Ammon's horn (tissue), 1 donor: Measurements from ENCODE around the gene CLSTN1.
"Not testable (repeated sequence)": the region's sequence is repeated elsewhere in the genome, so short reads cannot be mapped to it uniquely, and the experiment has no call there.

Source experiments
- DNase-seq: peaks from one replicate; pipeline ENCODE4 v3.0.0-alpha.2; 2016; ENCODE audit warnings: low spot score

CLSTN1 gene

GRCh38 chr1:9762446-9762845 lies 61.3 kb downstream of the CLSTN1 start:
- not testable (repeated sequence) for DNase-seq

- no peak for DNase-seq
Measured at GRCh38 chr1:9761855-9762254, 61.9 kb downstream of the CLSTN1 start.

- DNase-seq: no peak
Measured at GRCh38 chr1:9760824-9761223, 62.9 kb downstream of the CLSTN1 start.

- DNase-seq: no peak
Measured at GRCh38 chr1:9759939-9760338, 63.8 kb downstream of the CLSTN1 start.

- DNase-seq: peak; percentile 42
Measured at GRCh38 chr1:9758559-9759121, 65.1 kb downstream of the CLSTN1 start.

- DNase-seq: no peak
Measured at GRCh38 chr1:9755441-9755995, 68.2 kb downstream of the CLSTN1 start.

- no peak for DNase-seq
Measured at GRCh38 chr1:9753121-9753531, 70.6 kb downstream of the CLSTN1 start.

- no peak for DNase-seq
Measured at GRCh38 chr1:9751971-9752370, 71.8 kb downstream of the CLSTN1 start.

GRCh38 chr1:9749361-9749760 lies 74.4 kb downstream of the CLSTN1 start:
- DNase-seq: no peak

GRCh38 chr1:9748391-9748790 lies 75.4 kb downstream of the CLSTN1 start:
- not testable (repeated sequence) for DNase-seq

- DNase-seq: no peak
Measured at GRCh38 chr1:9746651-9747050, 77.1 kb downstream of the CLSTN1 start.

GRCh38 chr1:9746211-9746610 lies 77.6 kb downstream of the CLSTN1 start:
- DNase-seq: no peak

- DNase-seq: no peak
Measured at GRCh38 chr1:9744106-9744799, 79.5 kb downstream of the CLSTN1 start.

- no peak for DNase-seq
Measured at GRCh38 chr1:9737671-9738070, 86.1 kb downstream of the CLSTN1 start.

- DNase-seq: no peak
Measured at GRCh38 chr1:9737057-9737456, 86.7 kb downstream of the CLSTN1 start.

GRCh38 chr1:9736241-9736640 lies 87.5 kb downstream of the CLSTN1 start:
- DNase-seq: no peak

- no peak for DNase-seq
Measured at GRCh38 chr1:9735800-9736199, 88.0 kb downstream of the CLSTN1 start.

GRCh38 chr1:9733160-9733789 lies 90.5 kb downstream of the CLSTN1 start:
- DNase-seq: no peak

GRCh38 chr1:9732123-9732971 lies 91.4 kb downstream of the CLSTN1 start:
- no peak for DNase-seq

GRCh38 chr1:9731561-9731960 lies 92.2 kb downstream of the CLSTN1 start:
- no peak for DNase-seq

GRCh38 chr1:9731051-9731537 lies 92.7 kb downstream of the CLSTN1 start:
- DNase-seq: no peak
